NCI-H1436 (cell line): ENCODE data around the gene WDFY1.

Experiments
- DNase-seq: peaks from one replicate; lab custom pipeline; 2025; lab: John Stamatoyannopoulos, UW

WDFY1 gene

GRCh38 chr2:223930103-223930976 is 14.8 kb downstream of the WDFY1 start:
- DNase-seq: no peak

- no peak for DNase-seq
These were observed 15.5 kb downstream of the WDFY1 start for GRCh38 chr2:223929571-223930102.

DNA sequence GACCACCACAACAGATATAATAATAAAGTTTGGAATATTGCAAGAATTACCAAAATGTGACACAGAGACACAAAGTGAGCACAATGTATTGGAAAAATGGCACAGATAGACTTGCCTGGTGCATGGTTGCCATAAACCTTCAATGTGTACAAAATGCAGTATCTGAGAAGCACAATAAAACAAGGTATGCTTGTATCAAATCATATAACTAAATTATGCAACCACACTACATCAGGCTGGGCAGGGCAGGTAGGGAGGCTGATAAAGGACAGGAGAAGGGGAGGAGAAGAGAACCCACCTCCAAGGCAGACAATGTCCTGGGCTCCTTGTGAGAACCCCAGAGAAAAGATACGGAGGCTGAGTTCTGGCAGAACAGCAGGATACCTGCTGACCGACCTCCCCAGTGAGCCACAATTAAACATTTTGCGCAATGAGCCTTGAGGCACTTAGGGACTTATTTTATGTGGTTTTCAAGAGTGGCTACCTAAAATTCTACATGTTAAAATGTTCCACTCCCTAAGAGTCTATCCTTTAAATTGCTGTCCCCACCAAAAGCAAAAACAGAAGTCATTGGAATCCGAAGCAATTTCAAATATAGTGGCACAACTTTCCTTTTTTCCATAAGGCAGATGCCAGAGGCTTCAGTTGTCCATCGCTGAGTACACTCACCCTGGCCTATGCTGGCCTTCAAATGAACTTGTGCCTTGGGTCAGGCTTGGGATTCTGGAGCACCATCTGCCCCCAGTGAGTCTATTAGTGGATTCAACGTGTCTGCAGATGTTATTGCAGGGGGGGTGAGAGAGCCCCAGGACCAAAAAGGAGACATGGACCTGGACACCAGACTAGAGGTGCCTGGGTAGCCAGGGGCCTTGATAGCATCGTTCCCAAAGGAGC is 16.8 kb downstream of the WDFY1 start:
- DNase-seq: no peak

- DNase-seq: no peak
These were observed 20.0 kb downstream of the WDFY1 start for GRCh38 chr2:223925106-223925505.

- DNase-seq: no peak
These were observed 21.2 kb downstream of the WDFY1 start for GRCh38 chr2:223923976-223924375.

DNA sequence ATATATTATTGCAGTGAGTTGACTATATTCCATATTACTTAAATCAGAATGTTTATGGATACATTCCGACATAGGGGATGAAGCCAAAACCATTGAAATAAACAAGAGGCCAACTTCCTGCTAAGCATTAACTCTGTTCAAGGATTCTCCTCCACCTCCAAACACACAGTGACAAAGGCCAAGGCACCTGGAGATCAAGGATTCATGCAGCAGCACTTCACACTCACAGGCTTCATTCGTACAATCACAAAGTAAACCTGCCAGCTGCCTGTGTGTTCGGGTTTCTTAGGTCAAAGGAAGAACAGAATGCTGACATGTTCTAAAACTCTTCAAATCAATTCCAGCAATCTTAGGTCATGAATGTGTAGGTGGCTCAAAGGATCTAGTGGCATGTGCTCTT is 22.8 kb downstream of the WDFY1 start:
- no peak for DNase-seq

GRCh38 chr2:223921204-223921603 is 23.9 kb downstream of the WDFY1 start:
- no peak for DNase-seq

DNA sequence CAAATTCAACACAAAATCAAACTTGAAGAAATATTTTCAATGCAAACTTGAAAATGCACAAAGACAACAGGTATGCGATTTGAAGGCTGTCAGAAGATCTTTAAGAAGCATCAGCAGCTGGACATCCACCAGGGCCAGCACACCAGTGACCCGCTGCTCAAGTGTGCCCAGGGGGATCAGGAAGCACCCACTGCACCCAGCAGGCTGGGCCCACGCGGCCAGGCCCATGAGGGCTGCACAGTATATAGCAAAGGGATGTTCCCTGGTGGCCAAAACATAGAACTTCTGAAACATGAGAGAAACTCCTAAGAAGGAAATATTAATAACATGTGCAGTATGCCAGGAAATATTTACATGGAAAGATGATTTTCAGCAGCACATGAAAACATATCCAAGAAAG is 25.0 kb downstream of the WDFY1 start:
- DNase-seq: no peak

DNA sequence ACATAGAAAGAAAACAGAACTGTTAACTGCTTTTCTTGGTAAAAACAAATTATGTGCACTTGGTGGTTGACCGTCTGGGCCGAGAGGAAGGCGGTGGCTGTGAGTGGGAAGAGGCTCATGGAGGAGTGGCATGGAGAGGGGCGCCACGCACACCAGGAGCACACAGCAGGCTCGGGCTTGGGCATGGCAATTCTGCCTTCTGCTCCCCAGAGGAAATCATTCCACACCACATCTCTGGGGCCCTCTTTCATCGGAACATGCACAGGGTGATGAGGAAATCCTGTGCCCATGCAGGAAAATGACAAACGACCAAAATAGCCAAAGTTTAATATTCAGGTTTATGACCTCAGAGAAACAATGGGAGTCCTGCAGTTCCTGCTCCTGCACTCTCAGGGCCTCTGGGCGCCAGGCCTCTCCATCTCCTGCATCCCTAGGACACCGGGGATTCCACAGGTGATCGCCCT is 26.4 kb downstream of the WDFY1 start:
- no peak for DNase-seq

DNA sequence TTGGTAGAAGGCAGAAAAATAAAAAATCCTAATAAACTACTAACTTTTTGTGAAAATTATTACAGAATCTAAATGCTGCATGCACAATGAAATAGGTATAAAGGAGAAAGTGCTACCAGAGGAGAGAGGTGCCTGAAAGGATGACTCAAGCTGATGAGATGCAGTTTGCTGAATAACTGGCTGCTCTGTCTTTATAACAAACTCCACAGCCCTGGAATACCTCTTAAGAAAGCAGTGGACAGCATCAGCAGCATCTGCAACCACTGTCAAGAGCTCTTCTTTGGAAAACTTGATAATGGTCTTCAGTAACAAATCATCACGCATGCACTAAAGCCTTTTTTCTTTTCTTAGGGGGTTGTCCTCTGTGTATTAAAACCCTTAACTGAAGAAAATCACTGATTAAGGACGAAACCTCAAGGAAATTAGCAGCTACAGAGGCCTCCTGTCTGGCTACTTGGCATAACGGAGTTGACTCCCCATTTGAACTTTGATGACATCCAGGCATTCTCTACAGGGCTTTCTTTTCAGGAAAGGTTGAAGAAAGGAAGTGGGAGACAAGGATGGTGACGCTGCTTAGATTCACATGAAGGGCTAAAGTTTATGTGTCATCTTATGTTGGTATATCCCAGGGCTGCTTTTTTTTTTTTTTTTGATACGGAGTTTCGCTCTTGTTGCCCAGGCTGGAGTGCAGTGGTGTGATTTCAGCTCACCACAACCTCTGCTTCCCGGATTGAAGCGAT is 28.8 kb downstream of the WDFY1 start:
- DNase-seq: no peak

DNA sequence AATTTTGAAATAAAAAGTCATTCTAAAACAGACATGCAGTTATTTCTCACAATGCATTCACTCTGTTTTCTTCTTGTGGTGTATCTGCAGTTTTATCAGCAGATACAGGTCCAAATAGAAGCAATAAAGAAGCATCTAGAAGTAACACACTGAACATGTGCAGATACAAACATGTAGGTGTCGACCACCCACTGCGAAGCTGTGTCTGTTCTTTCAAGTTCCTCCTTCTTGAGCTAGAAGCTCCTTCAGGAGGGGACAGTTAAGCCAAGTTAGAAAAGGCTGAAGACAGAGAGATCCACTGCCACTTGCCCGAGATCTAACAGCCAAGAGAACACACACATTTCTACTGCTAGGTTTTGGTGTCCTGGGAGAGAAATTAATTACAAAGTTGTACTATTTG is 30.1 kb downstream of the WDFY1 start:
- DNase-seq: no peak

GRCh38 chr2:223914324-223914723 is 30.8 kb downstream of the WDFY1 start:
- DNase-seq: no peak

DNA sequence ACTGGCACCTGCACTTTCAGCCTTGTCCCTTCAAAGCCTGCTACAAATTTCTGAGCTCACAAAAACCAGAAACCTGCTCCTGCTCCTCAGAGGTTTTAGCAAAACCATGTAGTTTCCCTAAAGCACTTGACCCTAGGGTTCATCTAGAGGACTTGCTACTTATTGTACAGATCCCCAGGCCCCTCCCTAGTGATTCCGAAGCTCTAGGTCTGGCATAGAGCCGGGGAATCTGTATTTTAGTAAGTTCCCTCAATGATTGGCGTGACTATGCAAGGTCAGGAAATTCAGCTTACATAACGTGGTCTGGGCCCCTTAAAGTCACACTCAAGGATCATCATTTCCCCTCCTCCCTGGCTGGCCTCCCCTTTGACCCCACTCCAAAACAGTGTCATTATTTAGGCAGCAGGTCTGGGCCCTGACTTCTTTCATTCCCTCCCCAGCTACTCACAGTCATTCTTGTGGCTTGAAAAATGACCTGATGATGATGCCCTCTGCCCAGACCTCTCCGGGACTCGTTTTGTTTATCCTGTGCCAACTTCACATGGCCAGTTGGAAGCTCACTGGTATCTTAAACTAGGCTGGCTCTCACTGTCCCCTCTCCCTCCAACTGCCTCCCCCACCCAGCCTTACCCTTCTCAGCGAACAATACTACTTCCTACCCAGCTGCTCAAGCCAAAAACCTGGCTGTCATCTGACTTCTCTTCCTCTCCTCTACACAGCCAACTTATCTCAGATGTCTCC is 36.0 kb downstream of the WDFY1 start:
- no peak for DNase-seq

GRCh38 chr2:223908304-223908998 is 36.7 kb downstream of the WDFY1 start:
- no peak for DNase-seq

- no peak for DNase-seq
These were observed 39.1 kb downstream of the WDFY1 start for GRCh38 chr2:223905996-223906395.

DNA sequence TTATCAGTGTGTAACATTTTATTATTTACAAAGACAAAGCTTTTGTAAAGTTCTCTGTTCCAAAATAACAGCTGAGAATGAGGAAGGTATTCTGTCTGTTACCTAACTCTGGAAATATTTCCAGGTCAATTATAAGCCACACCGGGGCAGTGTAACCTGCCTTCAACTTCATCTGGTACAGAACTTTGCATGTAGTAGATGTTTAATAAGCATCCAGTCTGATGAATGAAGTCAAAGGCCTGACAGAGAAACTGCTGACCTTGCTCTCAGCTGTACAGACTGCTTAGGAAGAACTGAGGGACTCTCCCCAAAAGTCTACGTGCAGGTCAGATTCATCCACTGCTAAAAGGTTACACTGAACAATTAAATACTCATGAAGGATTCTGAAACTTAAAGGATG is 43.3 kb downstream of the WDFY1 start:
- DNase-seq: no peak

DNA sequence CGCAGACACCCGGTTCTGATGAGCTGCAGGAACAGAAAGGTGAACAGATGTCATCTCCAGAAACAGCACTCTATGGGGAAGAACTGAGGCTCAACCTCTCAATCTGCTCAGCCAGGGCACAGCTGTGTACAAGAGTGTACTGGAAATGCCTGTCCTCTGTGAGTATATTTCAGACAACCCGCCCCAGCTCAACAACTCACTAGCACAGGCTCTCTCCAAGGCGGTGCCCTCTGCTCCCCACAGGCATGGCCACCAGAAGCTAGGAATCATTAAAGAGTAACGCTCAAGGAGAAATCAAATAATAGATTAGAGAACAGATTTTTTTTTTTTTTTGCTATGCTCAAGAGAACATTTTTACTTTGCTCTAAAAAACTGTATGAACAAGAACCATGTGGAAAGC is 43.8 kb downstream of the WDFY1 start:
- no peak for DNase-seq

- no peak for DNase-seq
These were observed 44.6 kb downstream of the WDFY1 start for GRCh38 chr2:223900531-223900930.

- no peak for DNase-seq
These were observed 45.1 kb downstream of the WDFY1 start for GRCh38 chr2:223900066-223900465.

DNA sequence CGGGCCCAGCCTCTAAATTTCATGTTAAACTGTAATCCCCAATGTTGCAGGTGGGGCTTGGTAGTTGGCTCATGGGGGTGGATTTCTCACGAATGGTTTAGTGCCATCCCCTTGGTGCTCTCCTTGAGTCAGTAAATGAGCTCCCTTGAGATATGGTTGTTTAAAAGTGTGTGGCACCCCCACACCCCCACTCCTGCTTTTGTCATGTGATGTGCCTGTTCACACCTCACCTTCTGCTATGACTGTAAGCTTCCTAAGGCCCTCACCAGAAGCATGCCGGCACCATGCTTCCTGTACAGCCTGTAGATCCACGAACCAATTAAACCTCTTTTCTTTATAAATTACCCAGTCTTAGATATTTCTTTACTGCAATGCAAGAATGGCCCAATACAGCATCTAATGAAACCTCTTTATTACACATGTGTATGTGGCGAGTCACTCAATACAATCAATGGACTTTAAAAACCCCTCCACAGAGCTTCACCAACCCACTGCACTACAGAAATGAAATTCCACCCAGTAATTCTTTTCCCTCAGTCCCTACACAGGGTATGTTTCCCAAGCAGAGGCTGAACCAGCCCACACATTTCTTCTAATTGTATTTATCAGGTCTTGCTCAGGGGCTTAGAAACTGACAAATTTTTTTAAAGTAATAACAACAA is 47.3 kb downstream of the WDFY1 start:
- DNase-seq: no peak
